Measurements from ENCODE around the gene ABCC11. TPM values are rescaled to one million over a fixed set of nuclear protein-coding genes. Genes with fewer than 3 reads are reported as not detected.

The ABCC11 gene
- total and polyA plus RNA-seq, 2 experiments from 2014 or later, result 0.10 TPM; not detected in 1

- H3K27me3 Mint-ChIP-seq (ENCODE audit: insufficient read depth, low read depth, poor library complexity), result peaks cover 6% of the 10 kb centered on the region
- Histone ChIP-seq H3K4me2 (no peak overlapping the region), H3K4me3 (no peak overlapping the region), H2AFZ (no peak overlapping the region), H3K79me2 (replicated peaks; ENCODE audit: insufficient read depth) (no peaks in the 10 kb centered on the region), H3K27ac (ENCODE audit: low read depth) (no peak overlapping the region), H3K4me1 (ENCODE audit: insufficient read depth) (no peaks in the 10 kb centered on the region), H3K36me3 (ENCODE audit: insufficient read depth) (no peaks in the 10 kb centered on the region), H3K27me3 (ENCODE audit: insufficient read depth) (no peaks in the 10 kb centered on the region), H3K9me2 (ENCODE audit: insufficient read depth) (no peaks in the 10 kb centered on the region), H4K20me1 (replicated peaks; ENCODE audit: insufficient read depth) (no peaks in the 10 kb centered on the region), H3F3A (replicated peaks; ENCODE audit: low read depth) (no peaks in the 10 kb centered on the region)
- TF ChIP-seq ZNF462 (CRISPR knock-in tag; IDR thresholded peaks at IDR 0.05) (no peak), POLR2AphosphoS5 (IDR thresholded peaks at IDR 0.05; ENCODE audit: low read depth) (no peak), EZH2phosphoT487 (IDR thresholded peaks at IDR 0.05; ENCODE audit: unreplicated experiment) (no peak), STAT1 (IDR thresholded peaks at IDR 0.05; ENCODE audit: unreplicated experiment) (no peak), ZNF114 (CRISPR knock-in tag; IDR thresholded peaks at IDR 0.05) (no peak), NANOG (IDR thresholded peaks at IDR 0.05; ENCODE audit: borderline replicate concordance) (no peak), ZNF331 (CRISPR knock-in tag; IDR thresholded peaks at IDR 0.05; ENCODE audit: low read depth) (no peak), CTCF (conservative IDR thresholded peaks at IDR 0.05; ENCODE audit: low read depth in 2 of 2) (no peak), EZH2 (IDR thresholded peaks at IDR 0.05; ENCODE audit: low read depth, unreplicated experiment) (no peak), REST (IDR thresholded peaks at IDR 0.05; ENCODE audit: unreplicated experiment) (no peak), ETS1 (IDR thresholded peaks at IDR 0.05) (no peak), CREB1 (CRISPR knock-in tag; IDR thresholded peaks at IDR 0.05; ENCODE audit: low read depth) (no peak), JUNB (IDR thresholded peaks at IDR 0.05; ENCODE audit: unreplicated experiment) (no peak)
- H3K9me3 Mint-ChIP-seq, result peaks cover 12% of the 10 kb centered on the region; the same call in 2 of the 3 replicates
- H3K4me3 Mint-ChIP-seq, result no peak overlapping the region
- DNase-seq (ENCODE audit: low spot score), result no peak
- ATAC-seq, result no peak
- H3K27ac Mint-ChIP-seq, result no peak overlapping the region
- H3K4me1 Mint-ChIP-seq, result no peaks in the 10 kb centered on the region; the same call in 2 of the 3 replicates
- no peaks in the 10 kb centered on the region for H3K36me3 Mint-ChIP-seq (ENCODE audit: low read depth)
These were observed 96.6 kb downstream of the ABCC11 start for GRCh38 chr16:48150707-48151106.
